Neural cell (in vitro differentiated cells): ENCODE measurements around the gene CCL27. TPM values are rescaled to one million over a fixed set of nuclear protein-coding genes. Genes with fewer than 3 reads are reported as not detected.

ENCODE experiments used
- H2AFZ ChIP-seq: fragments of 200-600, 300-800 bp; sonication (generic), shearing (Covaris generic); 2 replicates; pipeline ENCODE4 v1.6.0; 2014; ENCODE audit warnings: low read depth, mild to moderate bottlenecking, antibody characterized with exemption, low read length, moderate library complexity
- H3F3A ChIP-seq: fragments of 200-600 bp; shearing (Covaris generic); 2 replicates; pipeline ENCODE4 v1.6.1; 2016; ENCODE audit warnings: mild to moderate bottlenecking, moderate library complexity, mixed read lengths, antibody characterized with exemption, low read length; ENCODE audit not compliant: insufficient read depth, poor library complexity, severe bottlenecking
- H3K27ac ChIP-seq: fragments of 200-600, 300-800 bp; sonication (generic), shearing (Covaris generic); 2 replicates; pipeline ENCODE4 v1.5.1; 2014; ENCODE audit warnings: mild to moderate bottlenecking, low read length, moderate library complexity
- H3K27me3 ChIP-seq: fragments of 300-800, 200-600 bp; sonication (generic), shearing (Covaris generic); 2 replicates; pipeline ENCODE4 v1.6.0; 2014; ENCODE audit warnings: mild to moderate bottlenecking, low read depth, low read length, moderate library complexity; ENCODE audit not compliant: insufficient read depth
- H3K36me3 ChIP-seq: fragments of 300-800, 200-600 bp; sonication (generic), shearing (Covaris generic); 2 replicates; pipeline ENCODE4 v1.5.1; 2014; ENCODE audit warnings: mild to moderate bottlenecking, antibody characterized with exemption, low read length, moderate library complexity; ENCODE audit not compliant: insufficient read depth
- H3K4me2 ChIP-seq: fragments of 300-800, 200-600 bp; sonication (generic), shearing (Covaris generic); 2 replicates; pipeline ENCODE4 v1.6.0; 2014; ENCODE audit warnings: mild to moderate bottlenecking, low read length
- H3K4me3 ChIP-seq: fragments of 300-800, 200-600 bp; sonication (generic), shearing (Covaris generic); 2 replicates; pipeline ENCODE4 v1.5.1; 2014; ENCODE audit warnings: mild to moderate bottlenecking, low read length, moderate library complexity
- H3K79me2 ChIP-seq: fragments of 200-600 bp; shearing (Covaris generic); replicated peaks from 2 replicates; pipeline ENCODE4 v1.6.0; 2014; ENCODE audit warnings: mild to moderate bottlenecking, low read length, moderate library complexity; ENCODE audit not compliant: insufficient read depth
- H3K9ac ChIP-seq: fragments of 300-800, 200-600 bp; sonication (generic), shearing (Covaris generic); 2 replicates; pipeline ENCODE4 v1.6.1; 2016; ENCODE audit warnings: mild to moderate bottlenecking, low read length, mixed read lengths
- H3K9me2 ChIP-seq: fragments of 200-600 bp; shearing (Covaris generic); 2 replicates; pipeline ENCODE4 v1.6.1; 2016; ENCODE audit warnings: mild to moderate bottlenecking, low read length, mixed read lengths; ENCODE audit not compliant: insufficient read depth
- H3K9me3 ChIP-seq: fragments of 200-600, 300-800 bp; sonication (generic), shearing (Covaris generic); 2 replicates; pipeline ENCODE4 v1.6.1; 2016; ENCODE audit warnings: mild to moderate bottlenecking, mixed run types, low read length, moderate library complexity, mixed read lengths
- H4K20me1 ChIP-seq: fragments of 200-600 bp; shearing (Covaris generic); 2 replicates; pipeline ENCODE4 v1.6.1; 2016; ENCODE audit warnings: mild to moderate bottlenecking, mixed run types; ENCODE audit not compliant: insufficient read depth
- EP300 ChIP-seq: fragments of 450-650 bp; conservative IDR thresholded peaks from 2 replicates; pipeline ENCODE4 v1.6.1; 2014; ENCODE audit warnings: antibody characterized with exemption, mild to moderate bottlenecking, moderate library complexity; ENCODE audit not compliant: poor library complexity, severe bottlenecking
- EZH2 ChIP-seq: fragments of 200-600, 300-800 bp; shearing (Covaris generic), sonication (generic); IDR thresholded peaks from 2 replicates; pipeline ENCODE4 v1.6.1; 2014; ENCODE audit warnings: antibody characterized with exemption, low read length, borderline replicate concordance, mild to moderate bottlenecking; ENCODE audit not compliant: insufficient read depth, poor library complexity, severe bottlenecking
- MXI1 ChIP-seq: fragments of 450-650 bp; conservative IDR thresholded peaks from 2 replicates; pipeline ENCODE4 v1.6.1; 2014; ENCODE audit warnings: antibody characterized with exemption, mild to moderate bottlenecking; ENCODE audit not compliant: poor library complexity, severe bottlenecking
- POLR2AphosphoS5 ChIP-seq: IDR thresholded peaks from 2 replicates; pipeline ENCODE4 v1.6.1; 2012
- RAD21 ChIP-seq: fragments of 450-650 bp; conservative IDR thresholded peaks from 2 replicates; pipeline ENCODE4 v1.6.1; 2014; ENCODE audit warnings: antibody characterized with exemption, mild to moderate bottlenecking, moderate library complexity
- REST ChIP-seq: IDR thresholded peaks from 2 replicates; pipeline ENCODE4 v1.6.1; 2012; ENCODE audit warnings: borderline replicate concordance
- SMC3 ChIP-seq: fragments of 450-650 bp; conservative IDR thresholded peaks from 2 replicates; pipeline ENCODE4 v1.6.1; 2014; ENCODE audit warnings: antibody characterized with exemption, mild to moderate bottlenecking, moderate library complexity; ENCODE audit not compliant: poor library complexity
- TAF1 ChIP-seq: IDR thresholded peaks from 2 replicates; pipeline ENCODE4 v1.6.1; 2012; ENCODE audit warnings: low read depth
- polyA plus RNA-seq: library from polyadenylated mRNA; depleted of rRNA; stranded (reverse); fragments of >200 nt; gene quantifications from 2 replicates; pipeline ENCODE4 v1.2.3, GENCODE V29; 2014
- TF ChIP-seq, protein P1 (sequence below): fragments of 450-650 bp; IDR thresholded peaks from 2 replicates; pipeline ENCODE4 v1.5.1; 2014; ENCODE audit warnings: antibody characterized with exemption, mild to moderate bottlenecking, moderate library complexity; ENCODE audit not compliant: poor library complexity, severe bottlenecking

CCL27 gene
- polyA plus RNA-seq, 1 donor from 2014 or later: 0.82 TPM

GRCh38 chr9:34655394-34655793 lies 7.1 kb downstream of the CCL27 start:
- Histone ChIP-seq H3K9ac (no peak overlapping the region), H3K4me3 (no peak overlapping the region), H3K4me2 (no peak overlapping the region), H3K36me3 (no peaks in the 10 kb centered on the region), H3K79me2 (no peaks in the 10 kb centered on the region), H3F3A (no peaks in the 10 kb centered on the region), H3K9me3 (no peaks in the 10 kb centered on the region), H3K27me3 (no peaks in the 10 kb centered on the region), H4K20me1 (no peaks in the 10 kb centered on the region), H2AFZ (no peak overlapping the region), H3K27ac (no peak overlapping the region), H3K9me2 (no peaks in the 10 kb centered on the region)
- TF ChIP-seq TAF1: no peak
- TF ChIP-seq EZH2: no peak
- no peak for TF ChIP-seq SMC3
- TF ChIP-seq REST: no peak

GRCh38 chr9:34654323-34655051 lies 8.0 kb downstream of the CCL27 start:
- H3K27ac ChIP-seq: no peak overlapping the region
- no peaks in the 10 kb centered on the region for H3K9me2 ChIP-seq
- no peaks in the 10 kb centered on the region for H3F3A ChIP-seq
- H3K4me2 ChIP-seq: no peak overlapping the region
- H4K20me1 ChIP-seq: no peaks in the 10 kb centered on the region
- no peak overlapping the region for H2AFZ ChIP-seq
- no peaks in the 10 kb centered on the region for H3K36me3 ChIP-seq
- no peaks in the 10 kb centered on the region for H3K27me3 ChIP-seq
- H3K4me3 ChIP-seq: no peak overlapping the region
- no peak overlapping the region for H3K9ac ChIP-seq
- H3K79me2 ChIP-seq: no peaks in the 10 kb centered on the region
- H3K9me3 ChIP-seq: no peaks in the 10 kb centered on the region
- no peak for TF ChIP-seq RAD21
- TF ChIP-seq TAF1: no peak
- TF ChIP-seq EZH2: no peak
- no peak for TF ChIP-seq POLR2AphosphoS5
- TF ChIP-seq, protein P1, sequence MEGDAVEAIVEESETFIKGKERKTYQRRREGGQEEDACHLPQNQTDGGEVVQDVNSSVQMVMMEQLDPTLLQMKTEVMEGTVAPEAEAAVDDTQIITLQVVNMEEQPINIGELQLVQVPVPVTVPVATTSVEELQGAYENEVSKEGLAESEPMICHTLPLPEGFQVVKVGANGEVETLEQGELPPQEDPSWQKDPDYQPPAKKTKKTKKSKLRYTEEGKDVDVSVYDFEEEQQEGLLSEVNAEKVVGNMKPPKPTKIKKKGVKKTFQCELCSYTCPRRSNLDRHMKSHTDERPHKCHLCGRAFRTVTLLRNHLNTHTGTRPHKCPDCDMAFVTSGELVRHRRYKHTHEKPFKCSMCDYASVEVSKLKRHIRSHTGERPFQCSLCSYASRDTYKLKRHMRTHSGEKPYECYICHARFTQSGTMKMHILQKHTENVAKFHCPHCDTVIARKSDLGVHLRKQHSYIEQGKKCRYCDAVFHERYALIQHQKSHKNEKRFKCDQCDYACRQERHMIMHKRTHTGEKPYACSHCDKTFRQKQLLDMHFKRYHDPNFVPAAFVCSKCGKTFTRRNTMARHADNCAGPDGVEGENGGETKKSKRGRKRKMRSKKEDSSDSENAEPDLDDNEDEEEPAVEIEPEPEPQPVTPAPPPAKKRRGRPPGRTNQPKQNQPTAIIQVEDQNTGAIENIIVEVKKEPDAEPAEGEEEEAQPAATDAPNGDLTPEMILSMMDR: no peak
- TF ChIP-seq MXI1: no peak
- TF ChIP-seq SMC3: no peak
- no peak for TF ChIP-seq EP300
- TF ChIP-seq REST: no peak
